ENCODE measurements around the gene MAD1L1.

GRCh38 chr7:2229467-2229866 lies 3.3 kb downstream of the MAD1L1 start:
- TF ChIP-seq EZH2 (IDR thresholded peaks at IDR 0.05) = no peak
- TF ChIP-seq POLR2AphosphoS5 (IDR thresholded peaks at IDR 0.05; ENCODE audit: borderline replicate concordance, low read depth, low read length) = no peak
- TF ChIP-seq FOXP2 (optimal IDR thresholded peaks at IDR 0.05; ENCODE audit: control extremely low read depth, extremely low read length, insufficient read depth) = no peak
